GM12878 (cell line): ENCODE measurements around the gene PCED1B. TPM values are rescaled to one million over a fixed set of nuclear protein-coding genes. Genes with fewer than 3 reads are reported as not detected.

Experiments
- ATAC-seq: fragments of 200-7000 bp; cut with Tn5 transposase; 3 replicates; pipeline ENCODE4 v1.9.1; 2020; ENCODE audit warnings: mild to moderate bottlenecking, moderate library complexity
- BruUV-seq: library from RNA; stranded (reverse); fragments of 400-500 nt; replicated peaks from 2 replicates; lab custom pipeline; 2021; lab: Mats Ljungman, UMichigan
- CTCF ChIA-PET: fragments of 300-600 bp; sonication (Branson Sonifier 250); formaldehyde crosslinking; extraction: SDS; loops from one replicate; lab custom pipeline; 2021; ENCODE audit warnings: inconsistent platforms; lab: Yijun Ruan, JAX
- POLR2A ChIA-PET: fragments of 350-600 bp; formaldehyde crosslinking; extraction: SDS; loops from one replicate; lab custom pipeline; 2021; ENCODE audit warnings: inconsistent platforms; lab: Charles Lee
- RAD21 ChIA-PET: fragments of 300-600 bp; sonication (Branson Sonifier 250); formaldehyde crosslinking; loops from one replicate; lab custom pipeline; 2023; ENCODE audit warnings: antibody characterized with exemption; ENCODE audit not compliant: unreplicated experiment; lab: Charles Lee
- SMC1A ChIA-PET: fragments of 300-600 bp; sonication (Branson Sonifier 250); formaldehyde crosslinking; loops from one replicate; lab custom pipeline; 2023; ENCODE audit not compliant: unreplicated experiment, uncharacterized antibody; lab: Charles Lee
- DNase-seq: peaks from one replicate; pipeline ENCODE4 v3.0.0-alpha.2; 2011; ENCODE audit warnings: low read depth, low spot score
- FAIRE-seq: peaks from 3 replicates; lab custom pipeline; 2011; peaks lifted over from hg19 to GRCh38; lab: Jason Lieb, UNC
- H2AFZ ChIP-seq: 2 replicates; pipeline ENCODE4 v1.6.0; 2011; ENCODE audit warnings: low read depth, low read length, control low read depth; ENCODE audit not compliant: control insufficient read depth
- H3K27ac ChIP-seq: 2 replicates; pipeline ENCODE4 v1.5.1; 2011; ENCODE audit warnings: control low read depth; ENCODE audit not compliant: control insufficient read depth, insufficient read depth
- H3K27me3 ChIP-seq, 2 experiments: replicated peaks in 1 of 2; 2 replicates each; pipeline versions ENCODE4 v1.6.0 to v1.6.1; 2011; ENCODE audit warnings: low read length in 1 of 2; ENCODE audit not compliant: control insufficient read depth in 2 of 2, insufficient read depth in 2 of 2
- H3K36me3 ChIP-seq, 2 experiments: 2 replicates each; pipeline ENCODE4 v1.5.1; 2011; ENCODE audit warnings: low read length in 1 of 2; ENCODE audit not compliant: control insufficient read depth in 2 of 2, insufficient read depth in 2 of 2
- H3K4me1 ChIP-seq: 2 replicates; pipeline ENCODE4 v1.6.1; 2011; ENCODE audit warnings: mild to moderate bottlenecking, low read length, moderate library complexity, mixed read lengths; ENCODE audit not compliant: control insufficient read depth, insufficient read depth
- H3K4me2 ChIP-seq: 2 replicates; pipeline ENCODE4 v1.6.0; 2011; ENCODE audit warnings: control low read depth; ENCODE audit not compliant: control insufficient read depth, insufficient read depth
- H3K4me3 ChIP-seq: fragments of 200-600 bp; sonication (generic); 2 replicates; pipeline ENCODE4 v1.5.1; 2016
- H3K79me2 ChIP-seq: 2 replicates; pipeline ENCODE4 v1.6.0; 2011; ENCODE audit warnings: low read length; ENCODE audit not compliant: control insufficient read depth, insufficient read depth
- H3K9ac ChIP-seq: 2 replicates; pipeline ENCODE4 v1.8.0; 2011; ENCODE audit warnings: low read length, control low read depth, mixed read lengths; ENCODE audit not compliant: control insufficient read depth, insufficient read depth
- H3K9me3 ChIP-seq: replicated peaks from 3 replicates; pipeline ENCODE4 v1.5.1; 2011; ENCODE audit warnings: mild to moderate bottlenecking, low read length; ENCODE audit not compliant: control insufficient read depth, insufficient read depth
- H4K20me1 ChIP-seq: 2 replicates; pipeline ENCODE4 v1.6.0; 2011; ENCODE audit not compliant: control insufficient read depth, insufficient read depth
- EED ChIP-seq: sonication (generic); IDR thresholded peaks from 2 replicates; pipeline ENCODE4 v1.6.1; 2016; ENCODE audit warnings: antibody characterized with exemption, low read depth
- KLF5 ChIP-seq: fragments of 450-650 bp; IDR thresholded peaks from 2 replicates; pipeline ENCODE4 v1.6.1; 2014; ENCODE audit warnings: mild to moderate bottlenecking; ENCODE audit not compliant: partially characterized antibody
- SPI1 ChIP-seq: IDR thresholded peaks from 2 replicates; pipeline ENCODE4 v1.6.1; 2011; ENCODE audit warnings: low read depth, mild to moderate bottlenecking, low read length, moderate library complexity, borderline replicate concordance; ENCODE audit not compliant: insufficient read depth
- ZBTB4 ChIP-seq: fragments of 450-650 bp; formaldehyde crosslinking; IDR thresholded peaks from 2 replicates; pipeline ENCODE4 v1.4.0; 2022; ENCODE audit warnings: mild to moderate bottlenecking, moderate library complexity
- WGBS: methylation state at CpG from one replicate; pipeline ENCODE4 v1.1.6; 2016; ENCODE audit warnings: low lambda C conversion rate; ENCODE audit not compliant: insufficient replicate concordance, insufficient coverage; ENCODE audit errors: missing lambda C conversion rate; 5-methylcytosine and 5-hydroxymethylcytosine counted together
- in situ Hi-C: fragments of 300-500 bp; cut with MboI; formaldehyde crosslinking; loops from 9 replicates; pipeline ENCODE4 v1.14.3; 2018; ENCODE audit warnings: mixed read lengths
- intact Hi-C: fragments of 100-400 bp; cut with micrococcal nuclease; formaldehyde crosslinking; loops from one replicate; pipeline ENCODE4 v1.14.2; 2022; ENCODE audit not compliant: unreplicated experiment
- polyA plus RNA-seq, 11 experiments: library from polyadenylated mRNA; depleted of rRNA in 4 of 11; unstranded in 6 of 11; stranded (reverse) in 5 of 11; fragments of >200 nt; fragmentation: Nextera tagmentation in 4 of 11; fragmentation: Illumina TruSeq in 1 of 11; extraction: Ambion mirVana in 4 of 11; extraction: Trizol in 1 of 11; gene quantifications; 1 replicate in 1 of 11; 2 replicates in 10 of 11; pipeline versions ENCODE4 v1.2.1 to v1.2.3, GENCODE V29; 2011 to 2016; ENCODE audit warnings: inconsistent platforms in 2 of 11, missing spikeins in 2 of 11, low read depth in 1 of 11
- total RNA-seq, 4 experiments: library from RNA; depleted of rRNA in 3 of 4; stranded (reverse); fragments of >200 nt in 3 of 4; fragmentation: Illumina TruSeq in 1 of 4; extraction: Trizol in 1 of 4; gene quantifications; 2 replicates each; pipeline versions ENCODE4 v1.2.1 to v1.2.3, GENCODE V29; 2013 to 2021

Gene PCED1B
- total and polyA plus RNA-seq, 10 of the 15 experiments (the other 5 are each of a cell fraction or from before 2014, with no cell fraction given), result 0.80 to 8.8 (median 3.0) TPM

GRCh38 chr12:47269916-47270315 lies 190.5 kb downstream of the PCED1B start:
- intact Hi-C loops (no loop called here), in situ Hi-C loops (no loop called here)
- no peak for ATAC-seq
- Histone ChIP-seq H4K20me1 (no peaks in the 10 kb centered on the region), H3K79me2 (no peaks in the 10 kb centered on the region), H3K9me3 (peaks cover 4% of the 10 kb centered on the region; the same call in 2 of the 3 replicates), H2AFZ (no peak overlapping the region), H3K27ac (no peak overlapping the region), H3K9ac (no peak overlapping the region), H3K4me3 (no peak overlapping the region), H3K27me3 (peaks cover 0 to 9% of the 10 kb centered on the region in 2 experiments; a peak in 2 of 4 replicates), H3K36me3 (no peaks in the 10 kb centered on the region), H3K4me1 (peaks cover 21% of the 10 kb centered on the region), H3K4me2 (no peak overlapping the region)
- RAD21 ChIA-PET, result no interaction called here
- CTCF ChIA-PET, result interaction anchor here (0.7 kb wide), 1 partner anchor 27 kb away, joined by 4 read pairs; no protein-coding TSS in a partner anchor
- SMC1A ChIA-PET, result interaction anchor here (1.2 kb wide), 1 partner anchor 51 kb away, joined by 3 read pairs; no protein-coding TSS in a partner anchor
- no TSS peak for BruUV-seq
- no peak for DNase-seq
- POLR2A ChIA-PET, result no interaction called here
- WGBS, result 23% methylated on average over 1 of the region's 1 CpG
- TF ChIP-seq EED (no peak), KLF5 (no peak), ZBTB4 (CRISPR knock-in tag) (no peak), SPI1 (no peak)
- no peak for FAIRE-seq
